NCI-H187 treated with DMSO at 0.1 percent for 48 hours (cell line): ENCODE data around the gene MAGI2.

ENCODE experiments used
- DNase-seq: peaks from one replicate; lab custom pipeline; 2025; lab: John Stamatoyannopoulos, UW

MAGI2 gene

GRCh38 chr7:79376299-79377025 is 77.0 kb downstream of the MAGI2 start:
- DNase-seq, result no peak

GRCh38 chr7:79361214-79361613 is 92.3 kb downstream of the MAGI2 start:
- no peak for DNase-seq

- DNase-seq, result no peak
Measured at GRCh38 chr7:79359827-79360226, 93.6 kb downstream of the MAGI2 start.

DNA sequence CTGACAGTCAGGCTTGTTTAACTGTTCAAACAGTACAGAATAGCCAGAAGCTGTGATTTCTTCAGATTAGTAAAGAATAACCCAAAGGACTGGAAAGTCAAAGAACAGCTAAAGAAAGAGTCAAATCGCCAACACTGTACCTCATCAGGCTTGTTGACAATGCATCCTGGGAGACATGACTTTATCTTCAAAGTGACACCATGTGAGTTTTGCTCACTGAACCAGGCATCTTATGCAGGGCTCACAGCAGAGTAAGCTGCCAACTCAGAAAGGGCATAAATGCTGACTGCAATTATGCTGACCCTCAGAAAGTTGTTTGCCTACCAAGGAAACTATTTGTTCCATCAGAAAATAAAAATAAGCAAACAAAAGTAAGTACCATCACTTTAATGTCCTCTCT is 96.4 kb downstream of the MAGI2 start:
- no peak for DNase-seq

DNA sequence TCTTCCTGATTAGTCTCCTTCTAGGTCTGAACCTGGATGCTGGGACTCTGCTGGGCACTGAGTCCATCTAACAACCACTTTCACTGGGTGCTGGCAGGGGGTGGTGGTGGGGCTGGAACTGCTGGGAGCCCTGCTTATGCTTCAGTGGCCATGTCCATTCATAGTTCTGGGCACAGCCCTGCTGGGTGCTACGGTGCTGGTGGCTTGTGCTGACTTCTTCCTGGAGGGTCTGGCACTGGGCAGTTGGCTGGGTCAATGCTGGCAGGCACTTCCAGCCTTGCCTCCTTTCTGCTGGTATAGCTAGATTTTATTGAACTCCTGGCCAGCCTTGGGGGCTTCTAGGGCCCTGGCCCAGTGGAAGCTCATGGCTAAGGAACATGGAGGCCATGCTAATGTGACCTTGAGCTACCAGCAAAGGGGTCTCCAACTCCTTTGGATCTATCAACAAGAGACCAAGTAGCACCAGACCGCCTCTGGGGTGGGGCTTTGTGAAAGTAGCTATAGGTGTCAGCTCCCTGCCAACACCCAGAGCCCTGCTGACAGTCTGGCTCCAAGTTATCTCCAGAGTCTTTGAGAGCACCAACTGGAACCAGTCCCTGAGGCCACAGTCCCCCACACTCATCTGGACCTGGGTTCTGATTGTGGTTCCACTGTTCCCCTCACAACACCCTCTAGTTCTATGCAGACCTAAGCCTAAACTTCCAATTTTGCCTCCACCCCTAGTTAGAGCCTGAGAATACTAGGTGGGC is 99.6 kb downstream of the MAGI2 start:
- no peak for DNase-seq

DNA sequence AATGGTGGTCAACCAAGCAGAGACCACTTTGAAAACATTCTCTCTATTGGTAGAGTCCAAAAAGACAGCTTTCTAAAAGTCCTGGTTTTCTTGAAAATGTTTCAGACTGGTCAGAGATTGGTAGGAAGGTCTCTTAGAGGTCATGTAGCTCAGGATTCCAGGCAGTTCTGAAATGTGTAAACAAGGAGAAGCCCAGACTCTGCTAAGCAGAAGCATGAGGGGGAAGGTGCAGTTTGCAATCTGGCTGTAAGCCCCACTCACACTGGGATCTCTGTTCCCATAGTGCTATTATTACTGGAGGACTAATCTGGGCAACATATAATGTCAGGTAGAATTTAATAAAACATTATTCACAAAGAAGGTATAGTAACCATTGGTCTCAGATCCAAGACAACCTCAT is 101.1 kb downstream of the MAGI2 start:
- no peak for DNase-seq

DNA sequence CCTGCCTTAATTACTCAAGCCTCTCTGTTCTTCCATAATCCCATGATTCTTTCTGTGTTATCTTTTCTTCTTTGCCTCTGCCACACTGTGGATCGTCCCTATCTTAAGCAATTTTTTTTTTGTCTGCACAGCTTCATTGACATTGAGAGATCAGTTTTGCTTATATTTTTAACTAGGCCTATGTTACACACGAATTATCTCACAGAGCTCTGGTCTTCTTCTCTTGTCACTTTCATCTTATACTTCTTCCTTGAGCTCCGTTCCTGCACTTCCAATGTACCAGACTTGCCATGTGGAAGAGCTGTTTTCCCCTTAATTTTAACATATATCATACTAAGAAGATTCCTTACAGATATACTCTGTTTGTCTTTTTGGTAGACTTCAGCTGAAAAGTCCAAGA is 106.1 kb downstream of the MAGI2 start:
- DNase-seq, result no peak

GRCh38 chr7:79341902-79342301 is 111.6 kb downstream of the MAGI2 start:
- DNase-seq, result no peak

DNA sequence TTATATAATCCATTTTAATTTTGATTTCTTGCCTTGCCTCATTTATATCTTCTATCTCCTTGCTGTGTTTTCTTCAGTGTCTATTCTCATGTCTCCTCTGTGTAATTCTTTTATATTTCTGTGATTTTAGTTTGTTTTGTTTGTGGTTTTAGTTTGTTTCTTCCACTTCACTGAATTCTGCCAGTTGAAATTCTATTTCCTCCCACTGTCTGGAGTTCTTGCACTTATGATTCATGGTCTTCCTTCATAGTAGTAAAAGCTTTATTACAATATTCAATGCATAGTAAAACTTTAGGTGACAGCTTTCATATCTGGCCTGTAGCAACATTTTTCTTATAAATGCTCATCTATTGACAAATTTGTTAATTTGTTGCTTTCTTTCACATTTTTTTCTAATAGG is 113.3 kb downstream of the MAGI2 start:
- DNase-seq, result no peak

DNA sequence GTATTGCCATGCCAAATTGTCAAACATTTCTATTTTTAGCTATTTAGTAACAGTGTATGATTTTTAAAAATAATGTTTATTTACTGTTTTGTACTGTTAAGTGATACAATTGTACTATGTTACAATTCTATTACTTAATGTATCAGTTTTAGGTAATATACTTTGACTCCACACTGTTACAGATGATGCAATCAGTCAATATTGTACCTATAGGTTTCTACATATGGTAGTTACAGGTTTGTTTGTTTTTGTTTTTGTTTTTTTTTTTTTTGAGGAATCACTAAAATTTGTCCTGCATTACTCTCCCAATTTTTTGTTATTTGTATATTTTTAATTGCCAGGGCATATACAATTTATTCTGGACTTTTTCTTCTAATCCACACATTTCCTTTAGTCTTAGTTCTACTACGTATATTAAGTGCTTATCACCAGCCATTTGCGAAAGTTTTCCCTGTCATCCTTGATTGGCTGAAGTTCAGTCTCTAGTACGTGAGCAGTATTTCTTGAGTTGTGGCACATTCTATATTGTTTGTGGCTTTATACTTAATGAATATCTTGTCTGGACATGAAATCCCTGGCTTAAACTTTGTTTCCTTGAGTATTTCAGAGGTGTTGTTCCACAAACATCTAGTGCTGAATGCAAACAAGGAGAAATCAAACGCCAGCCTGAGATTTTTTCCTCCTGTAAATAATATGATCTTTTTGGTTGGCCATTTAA is 114.1 kb downstream of the MAGI2 start:
- DNase-seq, result no peak

GRCh38 chr7:79337717-79338116 is 115.8 kb downstream of the MAGI2 start:
- DNase-seq, result no peak

- DNase-seq, result no peak
Measured at GRCh38 chr7:79334841-79335240, 118.6 kb downstream of the MAGI2 start.

- DNase-seq, result no peak
Measured at GRCh38 chr7:79334334-79334733, 119.1 kb downstream of the MAGI2 start.

DNA sequence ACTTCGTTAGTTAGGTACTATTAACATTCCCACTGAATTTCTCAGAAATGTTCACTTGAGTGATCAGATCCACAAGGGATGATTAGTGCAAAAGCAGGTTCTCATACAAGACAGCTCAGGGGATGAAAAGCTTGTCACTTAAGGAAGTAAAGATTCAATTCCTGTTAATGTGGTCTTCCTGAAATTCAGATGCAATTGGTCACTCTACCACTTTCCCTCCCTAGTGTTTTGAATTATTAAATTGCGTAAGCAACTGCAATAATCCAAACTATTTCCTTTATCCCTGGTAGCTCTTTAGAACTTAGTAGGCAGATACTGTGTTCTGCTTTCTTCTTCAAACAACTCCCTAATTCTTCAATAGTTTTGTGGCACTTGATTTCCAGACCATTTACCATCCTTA is 121.4 kb downstream of the MAGI2 start:
- DNase-seq, result no peak

DNA sequence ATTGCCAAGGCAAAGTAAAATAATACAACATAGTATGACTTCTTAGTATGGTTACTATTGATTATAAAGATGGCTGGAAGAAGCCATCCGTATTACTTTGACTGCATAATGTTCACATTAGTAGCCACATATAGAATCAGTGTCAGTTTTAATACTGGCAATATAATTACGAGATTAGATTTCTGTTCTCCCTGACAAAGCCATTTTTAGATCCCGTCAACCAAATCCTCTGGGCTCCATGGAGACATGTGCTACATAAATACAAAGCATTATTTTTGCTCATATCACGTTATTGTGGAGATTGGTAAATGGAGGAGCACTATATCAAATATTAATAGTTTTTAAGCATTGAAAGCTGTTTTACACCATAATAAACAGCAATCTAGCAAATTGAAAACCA is 124.0 kb downstream of the MAGI2 start:
- no peak for DNase-seq

DNA sequence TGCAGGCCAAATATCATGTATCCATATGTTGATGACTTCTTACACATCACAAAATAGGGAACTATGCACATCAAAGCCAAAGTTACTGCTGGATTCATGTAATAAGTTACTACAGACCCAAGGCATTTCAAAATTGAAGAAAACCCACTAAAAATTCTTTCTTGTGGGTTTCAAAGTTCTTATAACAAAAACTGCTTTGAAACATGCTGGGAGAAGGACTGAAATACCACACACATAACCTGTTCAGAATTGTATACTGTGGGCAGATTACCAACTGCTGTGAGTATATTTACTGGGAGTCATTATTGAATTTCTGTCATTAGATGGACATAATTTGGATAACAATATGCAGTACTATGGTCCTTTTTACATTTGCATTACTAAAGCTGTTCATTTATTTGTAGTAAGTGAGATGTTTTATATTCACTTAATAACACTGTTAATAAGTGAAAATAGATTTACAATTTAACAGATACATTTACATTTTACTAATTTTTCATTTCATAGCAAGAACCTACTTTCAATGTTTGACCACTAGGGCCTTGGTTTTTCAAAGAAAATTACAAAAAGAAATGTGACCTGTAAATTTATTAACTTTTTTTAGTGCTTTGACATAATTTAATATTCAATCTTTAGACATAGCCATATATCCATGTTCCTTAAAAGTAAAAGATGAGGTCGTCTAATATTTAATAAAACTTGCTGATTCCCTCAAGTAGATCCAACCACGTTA is 132.6 kb downstream of the MAGI2 start:
- no peak for DNase-seq

DNA sequence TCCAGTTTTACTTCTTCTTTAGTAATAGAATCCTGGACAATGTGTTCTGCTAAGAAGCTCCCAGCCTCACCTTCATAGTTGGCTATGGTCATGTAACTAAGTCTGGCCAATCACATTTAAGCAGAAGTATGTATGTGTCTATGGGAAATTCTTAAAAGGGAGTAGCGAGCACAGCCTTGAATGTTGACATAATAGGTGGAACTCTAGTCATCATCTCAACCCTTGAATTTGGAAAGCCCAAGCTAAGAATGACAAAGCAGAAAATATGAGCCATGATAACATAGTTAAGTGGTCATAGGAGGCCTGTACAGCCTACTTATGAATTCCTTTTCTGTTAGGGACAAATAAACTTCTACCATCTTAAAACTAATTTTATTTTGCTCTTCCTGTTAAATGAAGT is 134.1 kb downstream of the MAGI2 start:
- DNase-seq, result no peak

- DNase-seq, result no peak
Measured at GRCh38 chr7:79317728-79318127, 135.7 kb downstream of the MAGI2 start.

DNA sequence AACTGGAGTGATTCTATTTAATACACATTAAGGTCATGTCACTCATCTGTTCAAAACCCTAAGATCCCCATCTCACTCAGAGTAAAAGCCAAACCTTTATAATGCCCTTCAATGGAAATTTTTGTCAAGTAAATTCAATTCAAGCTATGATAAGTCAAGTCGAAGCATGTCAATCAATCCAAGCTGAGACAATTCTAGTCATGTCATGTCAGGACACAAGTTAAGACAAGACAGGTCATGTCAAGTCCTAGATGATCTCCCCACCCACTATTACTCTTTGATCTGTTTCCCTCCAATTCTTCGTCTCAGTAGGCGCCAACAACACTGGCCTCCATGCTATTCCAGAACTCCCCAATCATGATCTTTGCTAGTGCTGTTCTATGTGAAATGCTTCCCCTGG is 141.4 kb downstream of the MAGI2 start:
- no peak for DNase-seq

DNA sequence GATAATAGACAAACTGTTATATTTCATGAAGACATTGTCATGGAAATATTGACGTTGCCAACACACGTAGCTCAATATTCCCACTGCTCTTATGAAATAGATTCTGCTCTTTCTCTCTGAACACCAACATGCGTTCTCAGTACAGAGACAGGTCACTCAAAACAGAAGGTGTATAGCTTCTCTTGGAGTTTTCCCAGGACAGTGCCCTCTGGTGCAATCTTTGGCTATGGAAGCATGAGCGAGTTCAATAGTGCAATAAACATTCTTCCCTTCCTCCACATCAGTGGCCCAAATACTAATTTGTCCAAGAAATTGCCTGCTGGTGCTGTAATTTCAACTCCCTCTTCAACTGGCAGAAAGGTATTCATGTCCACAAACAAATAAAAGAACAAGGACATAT is 145.3 kb downstream of the MAGI2 start:
- DNase-seq, result no peak

DNA sequence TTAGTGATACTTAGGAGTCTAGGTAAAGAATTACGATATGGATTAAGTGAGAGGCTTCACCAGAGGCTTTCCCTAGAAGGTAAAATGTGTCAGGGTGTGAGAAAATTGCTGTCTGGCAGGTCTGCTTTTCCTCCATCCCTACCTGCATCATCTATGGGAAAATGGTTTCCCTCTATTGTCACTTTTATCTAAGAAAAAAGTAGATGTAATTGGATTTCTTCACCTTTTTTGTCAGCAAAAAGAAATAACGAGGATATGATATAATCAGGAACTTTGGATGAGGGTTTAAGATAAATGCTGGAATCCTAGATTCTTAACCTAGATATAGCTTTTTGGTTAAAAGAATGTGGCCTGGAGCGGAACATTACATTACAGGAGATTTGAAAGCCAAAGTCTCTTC is 146.1 kb downstream of the MAGI2 start:
- no peak for DNase-seq

DNA sequence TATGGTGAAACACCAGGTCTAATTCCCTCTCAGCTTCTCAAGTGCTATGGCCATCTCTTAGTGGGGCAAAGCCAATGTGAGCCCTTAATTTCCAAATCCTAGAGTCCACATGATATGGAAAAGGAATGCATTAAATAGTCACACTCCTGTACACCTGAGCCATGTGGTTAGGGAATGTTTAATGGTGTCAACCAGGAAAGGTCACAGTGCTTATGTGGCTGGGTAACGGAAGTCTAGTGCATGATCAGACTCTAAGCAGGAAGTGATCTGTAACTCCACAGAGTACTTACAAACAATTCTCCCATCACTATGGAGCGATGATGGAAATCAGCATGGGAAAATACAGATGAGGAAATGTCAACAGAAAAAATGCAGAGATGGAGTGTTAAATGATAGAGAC is 148.8 kb downstream of the MAGI2 start:
- DNase-seq, result no peak
